HL-60 (cell line): ENCODE data around the gene C2orf92.
"Not testable (repeated sequence)": the region's sequence is repeated elsewhere in the genome, so short reads cannot be mapped to it uniquely, and the experiment has no call there.

Experiments
- DNase-seq, 2 experiments: peaks; one replicate each; pipeline ENCODE4 v3.0.0-alpha.2; 2010 to 2020; ENCODE audit warnings: low read depth in 1 of 2, low spot score in 1 of 2
- H3K27ac ChIP-seq: fragments of 250-450 bp; sonication (Bioruptor Pico); replicated peaks from 2 replicates; pipeline ENCODE4 v1.5.1; 2020; ENCODE audit warnings: mild to moderate bottlenecking, moderate library complexity
- H3K27me3 ChIP-seq: fragments of 250-450 bp; sonication (Bioruptor Pico); 2 replicates; pipeline ENCODE4 v1.5.1; 2021; ENCODE audit warnings: mild to moderate bottlenecking, moderate library complexity; ENCODE audit not compliant: insufficient read depth, poor library complexity, severe bottlenecking
- H3K4me3 ChIP-seq: replicated peaks from 2 replicates; pipeline ENCODE4 v1.5.1; 2011; ENCODE audit warnings: mild to moderate bottlenecking, control low read depth, low read length; ENCODE audit not compliant: insufficient read depth
- CTCF ChIP-seq: IDR thresholded peaks from one replicate; pipeline ENCODE4 v1.5.1; 2011; ENCODE audit warnings: low read length, control low read depth, inconsistent platforms; ENCODE audit not compliant: insufficient read depth
- GABPA ChIP-seq: IDR thresholded peaks from 2 replicates; pipeline ENCODE4 v1.6.1; 2012; ENCODE audit warnings: low read depth
- POLR2AphosphoS5 ChIP-seq: IDR thresholded peaks from 2 replicates; pipeline ENCODE4 v1.6.1; 2012; ENCODE audit warnings: low read depth
- REST ChIP-seq: IDR thresholded peaks from 2 replicates; pipeline ENCODE4 v1.6.1; 2012; ENCODE audit warnings: low read depth; ENCODE audit not compliant: insufficient replicate concordance
- SPI1 ChIP-seq: IDR thresholded peaks from 2 replicates; pipeline ENCODE4 v1.6.1; 2012; ENCODE audit warnings: low read depth, mild to moderate bottlenecking, borderline replicate concordance

The C2orf92 gene

GRCh38 chr2:97664636-97664970 is 4.9 kb upstream of the C2orf92 start:
- peak overlapping the region; percentile 64 for H3K4me3 ChIP-seq
- peak in 1 of 2 experiments; percentile 52 for DNase-seq
- H3K27me3 ChIP-seq = no peaks in the 10 kb centered on the region
- TF ChIP-seq SPI1 = no peak
- no peak for TF ChIP-seq GABPA
- TF ChIP-seq REST = no peak
- TF ChIP-seq CTCF = no peak
- H3K27ac ChIP-seq = peak overlapping the region; percentile 96

GRCh38 chr2:97670471-97670870 is 958 bp downstream of the C2orf92 start:
- Histone ChIP-seq H3K4me3 (no peak overlapping the region), H3K27me3 (no peaks in the 10 kb centered on the region), H3K27ac (no peak overlapping the region)
- no peak for TF ChIP-seq CTCF
- TF ChIP-seq POLR2AphosphoS5 = no peak
- no peak for TF ChIP-seq SPI1
- no peak for TF ChIP-seq GABPA
- TF ChIP-seq REST = no peak
- DNase-seq = no peak

GRCh38 chr2:97671526-97671925 is 2.0 kb downstream of the C2orf92 start:
- Histone ChIP-seq H3K27me3 (no peaks in the 10 kb centered on the region), H3K4me3 (no peak overlapping the region), H3K27ac (no peak overlapping the region)
- DNase-seq = no peak
- TF ChIP-seq CTCF (no peak), REST (no peak), GABPA (no peak), POLR2AphosphoS5 (no peak), SPI1 (no peak)

GRCh38 chr2:97672606-97673140 is 3.2 kb downstream of the C2orf92 start:
- not testable (repeated sequence) for H3K27me3 ChIP-seq, H3K27ac ChIP-seq, H3K4me3 ChIP-seq, DNase-seq
